HG03139 (cell line): ENCODE data around the gene FOXL1.

Source experiments
- ATAC-seq: cut with Tn5 transposase; IDR thresholded peaks from one replicate; pipeline ENCODE4 v1.9.1; 2021; ENCODE audit not compliant: unreplicated experiment

FOXL1 gene

GRCh38 chr16:86567701-86568581 is 10.4 kb upstream of the FOXL1 start:
- no peak for ATAC-seq

- ATAC-seq: no peak
Measured at GRCh38 chr16:86568677-86569623, 9.4 kb upstream of the FOXL1 start.

GRCh38 chr16:86569701-86570447 is 8.5 kb upstream of the FOXL1 start:
- no peak for ATAC-seq

- ATAC-seq: no peak
Measured at GRCh38 chr16:86570558-86571529, 7.5 kb upstream of the FOXL1 start.

- no peak for ATAC-seq
Measured at GRCh38 chr16:86571530-86571915, 6.8 kb upstream of the FOXL1 start.

GRCh38 chr16:86572041-86572521 is 6.3 kb upstream of the FOXL1 start:
- ATAC-seq: no peak

GRCh38 chr16:86572606-86573005 is 5.7 kb upstream of the FOXL1 start:
- ATAC-seq: no peak

GRCh38 chr16:86573215-86573614 is 5.1 kb upstream of the FOXL1 start:
- ATAC-seq: no peak

- no peak for ATAC-seq
Measured at GRCh38 chr16:86573646-86574508, 4.5 kb upstream of the FOXL1 start.

GRCh38 chr16:86574646-86575045 is 3.7 kb upstream of the FOXL1 start:
- ATAC-seq: no peak

- no peak for ATAC-seq
Measured at GRCh38 chr16:86575095-86575685, 3.2 kb upstream of the FOXL1 start.

GRCh38 chr16:86575754-86576557 is 2.4 kb upstream of the FOXL1 start:
- no peak for ATAC-seq

- ATAC-seq: no peak
Measured at GRCh38 chr16:86576591-86577313, 1.6 kb upstream of the FOXL1 start.

GRCh38 chr16:86577314-86577971 is 906 bp upstream of the FOXL1 start:
- ATAC-seq: no peak

GRCh38 chr16:86578611-86579267 is 390 bp downstream of the FOXL1 start:
- ATAC-seq: no peak
